ENCODE results near the gene ERI2. TPM values are rescaled to one million over a fixed set of nuclear protein-coding genes. Genes with fewer than 3 reads are reported as not detected.

ERI2 gene
- total RNA-seq, 1 experiment from 2014 or later: 22.4 TPM

- no peak overlapping the region for H3K14ac ChIP-seq (ENCODE audit: insufficient read depth, low read length)
- H3K56ac ChIP-seq (ENCODE audit: insufficient read length, low read depth, low read length): no peak overlapping the region
- H3K4me1 Mint-ChIP-seq: no peaks in the 10 kb centered on the region
- no peak overlapping the region for H2BK20ac ChIP-seq (ENCODE audit: low read depth, low read length, poor library complexity, severe bottlenecking)
- TF ChIP-seq, protein P1, sequence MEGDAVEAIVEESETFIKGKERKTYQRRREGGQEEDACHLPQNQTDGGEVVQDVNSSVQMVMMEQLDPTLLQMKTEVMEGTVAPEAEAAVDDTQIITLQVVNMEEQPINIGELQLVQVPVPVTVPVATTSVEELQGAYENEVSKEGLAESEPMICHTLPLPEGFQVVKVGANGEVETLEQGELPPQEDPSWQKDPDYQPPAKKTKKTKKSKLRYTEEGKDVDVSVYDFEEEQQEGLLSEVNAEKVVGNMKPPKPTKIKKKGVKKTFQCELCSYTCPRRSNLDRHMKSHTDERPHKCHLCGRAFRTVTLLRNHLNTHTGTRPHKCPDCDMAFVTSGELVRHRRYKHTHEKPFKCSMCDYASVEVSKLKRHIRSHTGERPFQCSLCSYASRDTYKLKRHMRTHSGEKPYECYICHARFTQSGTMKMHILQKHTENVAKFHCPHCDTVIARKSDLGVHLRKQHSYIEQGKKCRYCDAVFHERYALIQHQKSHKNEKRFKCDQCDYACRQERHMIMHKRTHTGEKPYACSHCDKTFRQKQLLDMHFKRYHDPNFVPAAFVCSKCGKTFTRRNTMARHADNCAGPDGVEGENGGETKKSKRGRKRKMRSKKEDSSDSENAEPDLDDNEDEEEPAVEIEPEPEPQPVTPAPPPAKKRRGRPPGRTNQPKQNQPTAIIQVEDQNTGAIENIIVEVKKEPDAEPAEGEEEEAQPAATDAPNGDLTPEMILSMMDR (conservative IDR thresholded peaks at IDR 0.05): no peak
- H3K79me1 ChIP-seq (ENCODE audit: insufficient read depth, low read depth, low read length, poor library complexity, severe bottlenecking): no peaks in the 10 kb centered on the region
- no peak overlapping the region for H2AK5ac ChIP-seq (ENCODE audit: insufficient read length, low read length)
- H3K9ac ChIP-seq (ENCODE audit: extremely low read depth, insufficient read length, low read length): no peak overlapping the region
- no peak overlapping the region for H2BK5ac ChIP-seq (ENCODE audit: insufficient read length, low read length)
- no peak overlapping the region for H4K5ac ChIP-seq (ENCODE audit: insufficient read length, low read depth, low read length)
- H3K23ac ChIP-seq (ENCODE audit: insufficient read length, low read depth, low read length): no peak overlapping the region
- H3K9me3 ChIP-seq (ENCODE audit: control insufficient read depth, low read depth, low read length): no peaks in the 10 kb centered on the region
- H2AFZ ChIP-seq (ENCODE audit: low read length): no peak overlapping the region
- no CpG with 5 or more reads among the region's 1 CpG for WGBS (ENCODE audit: extremely low coverage, insufficient read length, low lambda C conversion rate)
- no peaks in the 10 kb centered on the region for H3K23me2 ChIP-seq (ENCODE audit: insufficient read length, low read depth, low read length, poor library complexity, severe bottlenecking)
- peak overlapping the region in 1 of 3 experiments; percentile 28; a peak in 2 of 7 replicates for H3K27ac Mint-ChIP-seq
- no peak for DNase-seq
- H3K4me2 ChIP-seq (ENCODE audit: insufficient read depth, insufficient read length, low read length): no peak overlapping the region
- no peak overlapping the region for H3K4me3 Mint-ChIP-seq
- peaks cover 31 to 62% (median 55%) of the 10 kb centered on the region in 3 experiments for H3K36me3 Mint-ChIP-seq (ENCODE audit: insufficient read depth in 1 of 3, low read depth in 3 of 3)
- no peaks in the 10 kb centered on the region for H3K4me1 ChIP-seq (ENCODE audit: insufficient read depth, low read length)
- H3T11ph ChIP-seq (ENCODE audit: low read length): no peak overlapping the region
- H2BK15ac ChIP-seq (ENCODE audit: low read depth, low read length): no peak overlapping the region
- H3K18ac ChIP-seq (ENCODE audit: insufficient read length, low read depth, low read length): no peak overlapping the region
- no peak overlapping the region for H4K8ac ChIP-seq (replicated peaks; ENCODE audit: insufficient read length, low read depth, low read length)
- no peaks in the 10 kb centered on the region for H3K27me3 ChIP-seq (ENCODE audit: insufficient read depth, low read length)
- H3K27me3 Mint-ChIP-seq (ENCODE audit: low read depth): no peaks in the 10 kb centered on the region
- no peak overlapping the region for H2BK120ac ChIP-seq (ENCODE audit: low read depth, low read length, poor library complexity, severe bottlenecking)
- no peaks in the 10 kb centered on the region for H3K79me2 ChIP-seq (ENCODE audit: insufficient read depth, low read length)
- H4K20me1 ChIP-seq (ENCODE audit: control insufficient read depth, insufficient read depth, insufficient read length): no peaks in the 10 kb centered on the region
- no peak overlapping the region for H3K27ac ChIP-seq (ENCODE audit: insufficient read length, low read depth, low read length)
- H4K91ac ChIP-seq (ENCODE audit: insufficient read length, low read depth, low read length): no peak overlapping the region
- H2BK12ac ChIP-seq (ENCODE audit: insufficient read length, low read depth, low read length): no peak overlapping the region
- H3K9me3 Mint-ChIP-seq: peaks cover 6 to 10% of the 10 kb centered on the region in 2 experiments; a peak in 3 of 5 replicates
- H3K4ac ChIP-seq (ENCODE audit: low read depth, low read length): no peak overlapping the region
Measured at GRCh38 chr16:20838240-20838639, 32.0 kb upstream of the ERI2 start.

Measured in H9 (cell line).